Liver (tissue), 2 donors: ENCODE data around the gene CCM2L.

Source experiments
- FOXA1 ChIP-seq: IDR thresholded peaks from 2 replicates; pipeline ENCODE4 v1.6.1; 2016; ENCODE audit warnings: antibody characterized with exemption
- TF ChIP-seq, protein P1 (sequence below): fragments of 150-350 bp; IDR thresholded peaks from 2 replicates; pipeline ENCODE4 v1.5.1; 2017; ENCODE audit warnings: improper control_type of control experiment, low read depth, low read length; ENCODE audit not compliant: missing input control
- donor health status: healthy.

- TF ChIP-seq, protein P1, sequence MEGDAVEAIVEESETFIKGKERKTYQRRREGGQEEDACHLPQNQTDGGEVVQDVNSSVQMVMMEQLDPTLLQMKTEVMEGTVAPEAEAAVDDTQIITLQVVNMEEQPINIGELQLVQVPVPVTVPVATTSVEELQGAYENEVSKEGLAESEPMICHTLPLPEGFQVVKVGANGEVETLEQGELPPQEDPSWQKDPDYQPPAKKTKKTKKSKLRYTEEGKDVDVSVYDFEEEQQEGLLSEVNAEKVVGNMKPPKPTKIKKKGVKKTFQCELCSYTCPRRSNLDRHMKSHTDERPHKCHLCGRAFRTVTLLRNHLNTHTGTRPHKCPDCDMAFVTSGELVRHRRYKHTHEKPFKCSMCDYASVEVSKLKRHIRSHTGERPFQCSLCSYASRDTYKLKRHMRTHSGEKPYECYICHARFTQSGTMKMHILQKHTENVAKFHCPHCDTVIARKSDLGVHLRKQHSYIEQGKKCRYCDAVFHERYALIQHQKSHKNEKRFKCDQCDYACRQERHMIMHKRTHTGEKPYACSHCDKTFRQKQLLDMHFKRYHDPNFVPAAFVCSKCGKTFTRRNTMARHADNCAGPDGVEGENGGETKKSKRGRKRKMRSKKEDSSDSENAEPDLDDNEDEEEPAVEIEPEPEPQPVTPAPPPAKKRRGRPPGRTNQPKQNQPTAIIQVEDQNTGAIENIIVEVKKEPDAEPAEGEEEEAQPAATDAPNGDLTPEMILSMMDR: no peak
- no peak for TF ChIP-seq FOXA1
Measured at GRCh38 chr20:32033316-32033715, 23.1 kb downstream of the CCM2L start.
